ENCODE measurements around the gene THRSP. TPM values are rescaled to one million over a fixed set of nuclear protein-coding genes. Genes with fewer than 3 reads are reported as not detected.

THRSP gene
- total RNA-seq, 1 experiment from 2014 or later, result not detected

DNA sequence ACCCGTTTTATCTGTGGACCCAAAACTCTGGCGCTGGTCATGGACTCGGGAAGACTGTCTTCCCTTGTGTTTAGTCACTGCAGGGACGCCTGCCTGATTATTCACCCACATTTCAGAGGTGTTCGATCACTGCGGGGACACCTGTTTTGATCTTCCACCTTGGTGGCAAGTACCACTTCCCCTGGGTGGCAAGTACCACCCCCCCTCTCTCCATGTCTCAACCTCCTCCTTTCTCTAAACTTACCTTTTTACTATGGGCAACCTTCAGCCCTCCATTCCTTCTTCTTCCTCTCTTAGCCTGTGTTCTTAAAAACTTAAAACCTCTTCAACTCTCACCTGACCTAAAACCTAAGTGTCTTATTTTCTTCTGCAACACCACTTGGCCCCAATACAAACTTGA is 17.9 kb downstream of the THRSP start:
- Histone ChIP-seq H2AK5ac (ENCODE audit: insufficient read length, low read length) (no peak overlapping the region), H3K14ac (ENCODE audit: insufficient read depth, low read length) (no peak overlapping the region), H3K4me1 (ENCODE audit: insufficient read depth, low read length) (no peaks in the 10 kb centered on the region), H3K23me2 (ENCODE audit: insufficient read length, low read depth, low read length, poor library complexity, severe bottlenecking) (peaks cover 8% of the 10 kb centered on the region), H3K18ac (ENCODE audit: insufficient read length, low read depth, low read length) (no peak overlapping the region), H3K27me3 (ENCODE audit: insufficient read depth, low read length) (no peaks in the 10 kb centered on the region), H3T11ph (ENCODE audit: low read length) (no peak overlapping the region), H2BK15ac (ENCODE audit: low read depth, low read length) (no peak overlapping the region), H2AFZ (ENCODE audit: low read length) (no peak overlapping the region), H3K56ac (ENCODE audit: insufficient read length, low read depth, low read length) (no peak overlapping the region), H2BK12ac (ENCODE audit: insufficient read length, low read depth, low read length) (no peak overlapping the region), H3K79me1 (ENCODE audit: insufficient read depth, low read depth, low read length, poor library complexity, severe bottlenecking) (no peaks in the 10 kb centered on the region), H3K27ac (ENCODE audit: insufficient read length, low read depth, low read length) (no peak overlapping the region), H3K9ac (ENCODE audit: extremely low read depth, insufficient read length, low read length) (no peak overlapping the region), H2BK120ac (ENCODE audit: low read depth, low read length, poor library complexity, severe bottlenecking) (no peak overlapping the region), H3K79me2 (ENCODE audit: insufficient read depth, low read length) (peaks cover 12% of the 10 kb centered on the region; the same call in 1 of the 2 replicates), H4K20me1 (ENCODE audit: control insufficient read depth, insufficient read depth, insufficient read length) (no peaks in the 10 kb centered on the region), H4K8ac (replicated peaks; ENCODE audit: insufficient read length, low read depth, low read length) (no peak overlapping the region), H3K4me2 (ENCODE audit: insufficient read depth, insufficient read length, low read length) (no peak overlapping the region), H2BK5ac (ENCODE audit: insufficient read length, low read length) (no peak overlapping the region), H3K9me3 (ENCODE audit: control insufficient read depth, low read depth, low read length) (no peaks in the 10 kb centered on the region), H4K91ac (ENCODE audit: insufficient read length, low read depth, low read length) (no peak overlapping the region), H3K23ac (ENCODE audit: insufficient read length, low read depth, low read length) (no peak overlapping the region), H3K4ac (ENCODE audit: low read depth, low read length) (no peak overlapping the region), H2BK20ac (ENCODE audit: low read depth, low read length, poor library complexity, severe bottlenecking) (no peak overlapping the region), H4K5ac (ENCODE audit: insufficient read length, low read depth, low read length) (no peak overlapping the region)
- H3K4me1 Mint-ChIP-seq, result peaks cover 11 to 15% of the 10 kb centered on the region in 2 experiments
- TF ChIP-seq, protein P1, sequence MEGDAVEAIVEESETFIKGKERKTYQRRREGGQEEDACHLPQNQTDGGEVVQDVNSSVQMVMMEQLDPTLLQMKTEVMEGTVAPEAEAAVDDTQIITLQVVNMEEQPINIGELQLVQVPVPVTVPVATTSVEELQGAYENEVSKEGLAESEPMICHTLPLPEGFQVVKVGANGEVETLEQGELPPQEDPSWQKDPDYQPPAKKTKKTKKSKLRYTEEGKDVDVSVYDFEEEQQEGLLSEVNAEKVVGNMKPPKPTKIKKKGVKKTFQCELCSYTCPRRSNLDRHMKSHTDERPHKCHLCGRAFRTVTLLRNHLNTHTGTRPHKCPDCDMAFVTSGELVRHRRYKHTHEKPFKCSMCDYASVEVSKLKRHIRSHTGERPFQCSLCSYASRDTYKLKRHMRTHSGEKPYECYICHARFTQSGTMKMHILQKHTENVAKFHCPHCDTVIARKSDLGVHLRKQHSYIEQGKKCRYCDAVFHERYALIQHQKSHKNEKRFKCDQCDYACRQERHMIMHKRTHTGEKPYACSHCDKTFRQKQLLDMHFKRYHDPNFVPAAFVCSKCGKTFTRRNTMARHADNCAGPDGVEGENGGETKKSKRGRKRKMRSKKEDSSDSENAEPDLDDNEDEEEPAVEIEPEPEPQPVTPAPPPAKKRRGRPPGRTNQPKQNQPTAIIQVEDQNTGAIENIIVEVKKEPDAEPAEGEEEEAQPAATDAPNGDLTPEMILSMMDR (conservative IDR thresholded peaks at IDR 0.05), result no peak
- H3K9me3 Mint-ChIP-seq, result no peaks in the 10 kb centered on the region; a peak in 1 of 5 replicates
- H3K36me3 Mint-ChIP-seq (ENCODE audit: insufficient read depth in 1 of 3, low read depth in 3 of 3), result peaks cover 0 to 8% (median 4%) of the 10 kb centered on the region in 3 experiments; a peak in 4 of 7 replicates
- WGBS (ENCODE audit: extremely low coverage, insufficient read length, low lambda C conversion rate), result no CpG with 5 or more reads among the region's 6 CpGs
- peaks cover 10% of the 10 kb centered on the region for H3K27me3 Mint-ChIP-seq (ENCODE audit: low read depth)
- H3K27ac Mint-ChIP-seq, result peak overlapping the region in 1 of 3 experiments; percentile 1; a peak in 1 of 7 replicates
- no peak for DNase-seq
- H3K4me3 Mint-ChIP-seq, result peak overlapping the region in 1 of 2 experiments; percentile 1; a peak in 1 of 5 replicates

Measured in H9 (cell line).